Hindlimb muscle (tissue), 1 donor: ENCODE results near the gene SRD5A2. TPM values are rescaled to one million over a fixed set of nuclear protein-coding genes. Genes with fewer than 3 reads are reported as not detected.

Experiments used
- DNase-seq: peaks from one replicate; pipeline ENCODE4 v3.0.0-alpha.2; 2013
- polyA plus RNA-seq: library from polyadenylated mRNA; unstranded; fragments of 120-200 nt; gene quantifications from one replicate; pipeline ENCODE4 v1.2.1, GENCODE V29; 2013; ENCODE audit not compliant: insufficient read length

Gene SRD5A2
- polyA plus RNA-seq, result not detected

DNA sequence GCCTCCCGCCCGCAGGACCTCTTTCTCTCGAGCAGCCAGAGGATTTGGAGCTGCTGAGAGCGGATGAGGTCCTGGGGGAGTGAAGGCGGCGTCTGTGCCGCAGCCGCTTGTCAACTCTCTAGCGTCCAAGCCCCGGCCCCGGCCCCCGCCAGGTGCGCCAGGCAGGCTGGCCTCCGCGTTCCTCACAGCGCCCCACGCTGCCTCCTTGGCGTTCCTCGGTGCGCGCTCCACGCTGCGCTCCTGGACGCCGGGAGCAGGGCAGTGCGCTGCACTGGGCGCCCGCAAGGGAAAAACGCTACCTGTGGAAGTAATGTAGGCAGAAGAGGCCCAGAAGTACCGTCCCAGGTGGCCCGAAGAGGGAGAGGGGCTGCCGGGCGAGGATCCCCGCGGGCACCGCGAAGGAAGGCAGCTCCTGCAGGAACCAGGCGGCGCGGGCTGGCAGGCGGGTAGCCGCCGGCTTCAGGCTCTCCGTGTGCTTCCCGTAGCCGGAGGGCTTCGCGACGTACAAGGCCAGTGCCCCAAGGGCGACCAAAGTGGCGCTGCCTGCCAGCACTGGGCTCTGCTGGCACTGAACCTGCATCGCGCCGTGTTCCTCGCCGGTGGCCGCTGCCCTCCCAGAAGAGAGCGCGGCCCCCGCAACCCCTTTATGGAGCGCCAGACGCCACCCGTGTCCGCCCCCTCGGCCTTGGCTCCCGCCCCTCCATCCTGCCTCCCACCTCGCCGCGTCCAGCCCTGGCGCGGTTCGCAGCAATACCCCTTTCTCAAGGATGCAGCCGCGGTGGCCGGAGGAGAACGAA is at the start of gene SRD5A2:
Gene SRD5A2, minus strand, starts transcription at position 618 of the 797 bp plus-strand sequence. Its CDS starts 38 bp downstream, at position 580.
- peak; percentile 2 for DNase-seq

GRCh38 chr2:31606509-31606908 is 25.8 kb upstream of the SRD5A2 start:
- DNase-seq, result no peak

DNA sequence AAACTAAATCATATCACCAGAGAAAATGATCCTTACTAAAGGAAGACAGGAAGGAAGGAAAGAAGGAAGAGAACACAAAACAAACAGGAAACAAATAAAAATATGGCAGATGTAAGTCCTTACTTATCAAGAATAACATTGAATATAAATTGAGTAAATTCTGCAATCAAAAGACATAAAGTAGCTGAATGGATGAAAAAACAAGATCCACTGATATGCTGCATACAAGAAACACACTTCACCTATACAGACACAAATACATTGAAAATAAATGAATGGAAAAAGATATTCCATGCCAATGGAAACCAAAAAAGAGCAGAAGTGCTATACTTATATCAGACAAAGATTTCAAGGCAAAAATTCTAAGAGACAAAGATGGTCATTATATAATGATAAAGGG is 18.0 kb upstream of the SRD5A2 start:
- no peak for DNase-seq

GRCh38 chr2:31586230-31586629 is 5.5 kb upstream of the SRD5A2 start:
- no peak for DNase-seq

GRCh38 chr2:31581124-31581795 is 522 bp upstream of the SRD5A2 start:
- DNase-seq, result no peak

GRCh38 chr2:31579996-31580320 is 780 bp downstream of the SRD5A2 start:
- DNase-seq, result no peak

DNA sequence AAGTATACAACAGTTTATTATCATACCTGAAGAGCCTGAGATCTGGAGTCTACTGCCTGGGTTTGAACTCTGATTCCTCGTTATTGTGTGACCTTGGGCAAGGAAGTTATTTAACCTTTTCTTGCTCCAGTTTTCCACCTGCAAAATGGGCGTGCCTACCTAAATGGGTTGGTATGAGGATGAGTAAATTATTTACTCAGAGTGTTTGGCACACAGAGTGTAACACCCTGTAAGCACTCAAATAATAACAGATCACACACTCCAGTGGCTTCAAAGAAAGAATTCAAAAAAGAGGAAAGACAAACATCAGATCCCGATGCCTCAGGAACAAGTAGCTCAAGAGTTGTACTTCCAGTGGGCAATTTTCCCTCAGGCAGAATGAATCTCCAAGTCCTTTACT is 2.4 kb downstream of the SRD5A2 start:
- DNase-seq, result no peak

- no peak for DNase-seq
Observed at GRCh38 chr2:31577143-31577542, 3.6 kb downstream of the SRD5A2 start.

- DNase-seq, result no peak
Observed at GRCh38 chr2:31568585-31569201, 12.0 kb downstream of the SRD5A2 start.

GRCh38 chr2:31567679-31568078 is 13.1 kb downstream of the SRD5A2 start:
- DNase-seq, result no peak

- DNase-seq, result no peak
Observed at GRCh38 chr2:31563273-31563839, 17.4 kb downstream of the SRD5A2 start.

DNA sequence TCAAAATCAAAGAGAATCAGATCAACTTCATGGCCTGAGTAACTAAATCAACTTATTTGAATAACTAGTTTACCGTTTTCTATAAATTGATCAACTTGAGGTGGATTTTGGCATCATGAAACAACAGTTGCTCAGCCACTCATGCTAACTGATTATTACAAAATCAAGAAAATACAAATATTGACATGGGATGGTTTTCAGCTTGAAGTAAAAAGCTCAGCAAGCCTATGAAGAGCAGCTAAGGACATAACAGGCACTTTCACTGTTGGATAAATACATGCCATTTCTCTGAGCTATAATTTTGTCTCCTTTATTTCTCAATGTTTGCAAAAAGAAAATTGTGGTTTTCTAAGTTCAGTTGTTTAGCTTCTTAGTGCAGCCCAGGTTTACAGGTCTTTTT is 18.9 kb downstream of the SRD5A2 start:
- no peak for DNase-seq

GRCh38 chr2:31558401-31559295 is 22.1 kb downstream of the SRD5A2 start:
- DNase-seq, result no peak

- no peak for DNase-seq
Observed at GRCh38 chr2:31556940-31557339, 23.8 kb downstream of the SRD5A2 start.

GRCh38 chr2:31555967-31556706 is 24.6 kb downstream of the SRD5A2 start:
- DNase-seq, result no peak

DNA sequence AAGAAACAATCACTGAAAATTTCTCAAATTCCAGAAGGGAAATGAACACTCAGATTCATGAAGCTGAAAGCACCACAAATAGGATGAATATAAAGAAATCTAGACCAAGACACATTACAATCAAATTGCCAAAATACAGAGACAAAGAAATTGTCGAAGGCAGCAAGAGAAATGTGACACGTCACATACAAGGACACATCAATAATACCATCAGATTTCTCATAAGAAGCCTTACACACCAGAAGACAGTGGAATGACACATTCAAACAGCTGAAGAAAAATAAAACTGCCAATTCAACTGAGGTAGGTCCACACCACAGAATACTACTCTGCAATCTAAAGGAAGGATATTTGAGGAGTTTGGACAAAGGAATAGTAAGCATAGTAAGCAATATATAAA is 27.4 kb downstream of the SRD5A2 start:
- no peak for DNase-seq

DNA sequence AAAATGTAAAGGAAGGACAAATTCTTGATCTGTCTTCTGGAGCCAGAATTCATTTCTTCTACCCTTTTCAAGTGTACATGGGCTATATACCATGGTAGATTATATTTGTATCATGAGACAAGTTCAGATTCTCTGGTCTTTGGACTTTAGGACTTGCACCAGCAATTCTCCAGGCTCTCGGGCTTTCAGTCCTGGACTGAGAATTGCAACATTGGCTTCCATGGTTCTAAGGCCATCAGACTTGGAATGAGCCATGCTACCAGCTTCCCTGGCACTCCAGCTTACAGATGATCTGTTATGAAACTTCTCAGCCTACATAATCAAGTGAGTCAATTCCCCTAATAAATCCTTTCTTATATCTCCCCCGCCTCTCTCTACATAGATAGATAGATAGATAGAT is 33.3 kb downstream of the SRD5A2 start:
- no peak for DNase-seq

- no peak for DNase-seq
Observed at GRCh38 chr2:31541853-31542252, 38.9 kb downstream of the SRD5A2 start.

DNA sequence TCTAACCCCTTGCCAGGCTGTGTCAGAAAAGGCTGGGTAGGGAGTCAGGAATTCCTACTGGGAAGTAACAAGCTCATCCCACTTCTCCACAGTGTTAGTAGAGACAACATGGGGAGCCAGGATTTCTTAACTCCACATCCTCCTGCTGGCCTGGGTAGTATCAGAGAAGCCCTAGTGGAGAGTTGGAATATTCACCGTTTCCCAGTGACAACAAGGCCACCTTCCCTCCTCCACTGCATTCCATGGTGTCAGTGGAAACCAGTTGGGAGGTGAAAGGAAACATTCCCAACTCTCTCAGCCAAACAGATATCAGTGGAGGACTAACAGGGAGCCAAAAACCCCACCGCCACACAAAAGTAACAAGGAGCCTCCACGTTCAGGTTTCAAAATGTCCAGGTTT is 41.2 kb downstream of the SRD5A2 start:
- DNase-seq, result no peak

GRCh38 chr2:31535768-31536167 is 45.0 kb downstream of the SRD5A2 start:
- no peak for DNase-seq

- DNase-seq, result no peak
Observed at GRCh38 chr2:31534636-31535035, 46.1 kb downstream of the SRD5A2 start.

GRCh38 chr2:31533036-31533435 is 47.7 kb downstream of the SRD5A2 start:
- no peak for DNase-seq
